ENCODE data around the gene DCLK1. TPM values are rescaled to one million over a fixed set of nuclear protein-coding genes. Genes with fewer than 3 reads are reported as not detected.

DCLK1 gene
- total RNA-seq, 1 experiment from 2014 or later, result 36.2 TPM

DNA sequence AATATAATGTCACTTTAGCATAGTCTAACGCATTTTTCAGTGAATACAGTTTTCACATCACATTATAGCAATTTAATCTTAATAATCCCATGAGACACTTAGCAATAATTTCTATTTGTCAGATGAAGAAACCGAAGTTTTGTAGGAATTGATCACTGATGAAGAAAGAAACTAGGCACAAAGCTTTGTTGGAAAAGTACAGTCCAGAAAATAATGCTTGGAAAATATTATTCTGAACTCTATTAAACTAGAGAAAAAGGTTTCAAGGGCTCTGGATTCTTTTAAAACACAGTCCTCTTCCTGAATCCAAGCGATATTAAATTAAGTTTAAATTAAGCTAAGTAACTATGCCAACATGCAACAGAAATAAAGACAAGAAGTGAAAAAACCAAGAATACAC is 62.2 kb downstream of the DCLK1 start:
- Histone ChIP-seq H3K9me3 (ENCODE audit: control insufficient read depth, low read depth, low read length) (no peaks in the 10 kb centered on the region), H3K18ac (ENCODE audit: insufficient read length, low read depth, low read length) (no peak overlapping the region), H3K14ac (ENCODE audit: insufficient read depth, low read length) (no peak overlapping the region), H3K27ac (ENCODE audit: insufficient read length, low read depth, low read length) (no peak overlapping the region), H3K9ac (ENCODE audit: extremely low read depth, insufficient read length, low read length) (no peak overlapping the region), H4K8ac (replicated peaks; ENCODE audit: insufficient read length, low read depth, low read length) (no peak overlapping the region), H4K91ac (ENCODE audit: insufficient read length, low read depth, low read length) (no peak overlapping the region), H3T11ph (ENCODE audit: low read length) (no peak overlapping the region), H2AK5ac (ENCODE audit: insufficient read length, low read length) (no peak overlapping the region), H2BK15ac (ENCODE audit: low read depth, low read length) (no peak overlapping the region), H2BK12ac (ENCODE audit: insufficient read length, low read depth, low read length) (no peak overlapping the region), H4K20me1 (ENCODE audit: control insufficient read depth, insufficient read depth, insufficient read length) (no peaks in the 10 kb centered on the region), H4K5ac (ENCODE audit: insufficient read length, low read depth, low read length) (no peak overlapping the region), H3K79me2 (ENCODE audit: insufficient read depth, low read length) (no peaks in the 10 kb centered on the region), H3K56ac (ENCODE audit: insufficient read length, low read depth, low read length) (no peak overlapping the region), H3K23me2 (ENCODE audit: insufficient read length, low read depth, low read length, poor library complexity, severe bottlenecking) (no peaks in the 10 kb centered on the region), H3K79me1 (ENCODE audit: insufficient read depth, low read depth, low read length, poor library complexity, severe bottlenecking) (no peaks in the 10 kb centered on the region), H3K23ac (ENCODE audit: insufficient read length, low read depth, low read length) (no peak overlapping the region), H2AFZ (ENCODE audit: low read length) (no peak overlapping the region), H3K4me2 (ENCODE audit: insufficient read depth, insufficient read length, low read length) (no peak overlapping the region), H2BK5ac (ENCODE audit: insufficient read length, low read length) (no peak overlapping the region), H2BK120ac (ENCODE audit: low read depth, low read length, poor library complexity, severe bottlenecking) (no peak overlapping the region), H2BK20ac (ENCODE audit: low read depth, low read length, poor library complexity, severe bottlenecking) (no peak overlapping the region), H3K4me1 (ENCODE audit: insufficient read depth, low read length) (no peaks in the 10 kb centered on the region; the same call in 1 of the 2 replicates), H3K4ac (ENCODE audit: low read depth, low read length) (no peak overlapping the region), H3K27me3 (ENCODE audit: insufficient read depth, low read length) (no peaks in the 10 kb centered on the region)
- TF ChIP-seq, protein P1, sequence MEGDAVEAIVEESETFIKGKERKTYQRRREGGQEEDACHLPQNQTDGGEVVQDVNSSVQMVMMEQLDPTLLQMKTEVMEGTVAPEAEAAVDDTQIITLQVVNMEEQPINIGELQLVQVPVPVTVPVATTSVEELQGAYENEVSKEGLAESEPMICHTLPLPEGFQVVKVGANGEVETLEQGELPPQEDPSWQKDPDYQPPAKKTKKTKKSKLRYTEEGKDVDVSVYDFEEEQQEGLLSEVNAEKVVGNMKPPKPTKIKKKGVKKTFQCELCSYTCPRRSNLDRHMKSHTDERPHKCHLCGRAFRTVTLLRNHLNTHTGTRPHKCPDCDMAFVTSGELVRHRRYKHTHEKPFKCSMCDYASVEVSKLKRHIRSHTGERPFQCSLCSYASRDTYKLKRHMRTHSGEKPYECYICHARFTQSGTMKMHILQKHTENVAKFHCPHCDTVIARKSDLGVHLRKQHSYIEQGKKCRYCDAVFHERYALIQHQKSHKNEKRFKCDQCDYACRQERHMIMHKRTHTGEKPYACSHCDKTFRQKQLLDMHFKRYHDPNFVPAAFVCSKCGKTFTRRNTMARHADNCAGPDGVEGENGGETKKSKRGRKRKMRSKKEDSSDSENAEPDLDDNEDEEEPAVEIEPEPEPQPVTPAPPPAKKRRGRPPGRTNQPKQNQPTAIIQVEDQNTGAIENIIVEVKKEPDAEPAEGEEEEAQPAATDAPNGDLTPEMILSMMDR (conservative IDR thresholded peaks at IDR 0.05), result no peak
- Mint-ChIP-seq H3K4me3 (no peak overlapping the region), H3K4me1 (peaks cover 13 to 15% of the 10 kb centered on the region in 2 experiments), H3K36me3 (ENCODE audit: insufficient read depth in 1 of 3, low read depth in 3 of 3) (peaks cover 0 to 4% (median 3%) of the 10 kb centered on the region in 3 experiments; a peak in 3 of 7 replicates), H3K27ac (0 out of 7 replicates have a peak overlapping the region, but pooled peaks of 1 of the 3 experiments have one; percentile 19), H3K9me3 (no peaks in the 10 kb centered on the region; a peak in 1 of 5 replicates), H3K27me3 (ENCODE audit: low read depth) (no peaks in the 10 kb centered on the region; the same call in 1 of the 2 replicates)
- no peak for DNase-seq
- no CpG with 5 or more reads among the region's 3 CpGs for WGBS (ENCODE audit: extremely low coverage, insufficient read length, low lambda C conversion rate)
